ENCODE data around the gene ARL6IP5.

- no peak for TF ChIP-seq CTCF (IDR thresholded peaks at IDR 0.05; ENCODE audit: low read depth, low read length, missing input control)
- no peak for TF ChIP-seq TAF1 (conservative IDR thresholded peaks at IDR 0.05)
- no peak for TF ChIP-seq REST (IDR thresholded peaks at IDR 0.05)
- TF ChIP-seq ATF3 (IDR thresholded peaks at IDR 0.05) = no peak
- no peak for TF ChIP-seq JUND (IDR thresholded peaks at IDR 0.05)
- no peak for TF ChIP-seq RXRA (IDR thresholded peaks at IDR 0.05)
- no peak for TF ChIP-seq FOXA1 (IDR thresholded peaks at IDR 0.05)
These were observed 23.1 kb downstream of the ARL6IP5 start for GRCh38 chr3:69107841-69108240.
